Adrenal gland (tissue), 12 donors: ENCODE results near the gene MRAP2. TPM values are rescaled to one million over a fixed set of nuclear protein-coding genes. Genes with fewer than 3 reads are reported as not detected.

ENCODE experiments used
- DNase-seq, 7 donors: peaks; one replicate each; pipeline ENCODE4 v3.0.0-alpha.2; 2019 to 2020
- H3K27ac ChIP-seq, 5 donors: fragments of 200-600 bp; sonication (generic) in 4 of 5; 1 replicate in 3 of 5; 2 replicates in 2 of 5; pipeline versions ENCODE4 v1.5.1 to v1.8.0; 2016 to 2020; ENCODE audit warnings: mild to moderate bottlenecking in 1 of 5
- H3K27me3 ChIP-seq: fragments of 200-600 bp; 2 replicates; pipeline ENCODE4 v1.8.0; 2021
- H3K36me3 ChIP-seq, 2 donors: fragments of 200-600 bp; replicated peaks in 1 of 2; 1 replicate in 1 of 2; 2 replicates in 1 of 2; pipeline versions ENCODE4 v1.5.1 to v1.8.0; 2018 to 2022
- H3K4me1 ChIP-seq, 2 donors: fragments of 200-600 bp; replicated peaks in 1 of 2; 1 replicate in 1 of 2; 2 replicates in 1 of 2; pipeline versions ENCODE4 v1.5.1 to v1.8.0; 2018 to 2021
- H3K4me3 ChIP-seq, 4 donors: fragments of 200-600 bp; sonication (generic) in 3 of 4; one replicate each; pipeline ENCODE4 v1.5.1; 2016 to 2018
- H3K9me3 ChIP-seq, 3 donors: fragments of 200-600 bp; sonication (generic) in 1 of 3; replicated peaks in 1 of 3; 1 replicate in 2 of 3; 2 replicates in 1 of 3; pipeline versions ENCODE4 v1.5.1 to v1.8.0; 2016 to 2021
- POLR2A ChIP-seq, 2 donors: fragments of 450-650 bp; IDR thresholded peaks; one replicate each; pipeline ENCODE4 v1.6.1; 2017; ENCODE audit warnings: antibody characterized with exemption in 2 of 2, mild to moderate bottlenecking in 2 of 2, moderate library complexity in 1 of 2
- WGBS, 4 donors: extraction: QIAGEN DNeasy Blood & Tissue Kit in 2 of 4; methylation state at CpG; one replicate each; pipeline versions ENCODE4 v1.1.5 to v1.1.7; 2013 to 2017; 5-methylcytosine and 5-hydroxymethylcytosine counted together
- intact Hi-C, 2 donors: fragments of 100-400 bp; cut with DNase I; formaldehyde crosslinking; loops; one replicate each; pipeline versions ENCODE4 v1.14.1 to v1.15.0; 2022 to 2023
- polyA plus RNA-seq, 3 donors: library from polyadenylated mRNA; stranded (reverse); fragments of 200-250 nt in 2 of 3; fragments of 350-450 nt in 1 of 3; fragmentation: Illumina TruSeq in 1 of 3; extraction: RNeasy Lipid Tissue Mini Kit (QIAGEN cat#74804) in 1 of 3; gene quantifications; one replicate each; pipeline ENCODE4 v1.2.3, GENCODE V29; 2013 to 2014
- total RNA-seq, 9 donors: library from RNA; depleted of rRNA in 4 of 9; stranded (reverse); fragments of >200 nt in 4 of 9; fragments of 120-200 nt in 1 of 9; fragmentation: NEBNext Ultra II Directional in 1 of 9; extraction: Animal tissue kit (Norgen Biotek cat#: 25700) in 1 of 9; gene quantifications; one replicate each; pipeline versions ENCODE4 v1.1.0 to v1.2.4, GENCODE V29; 2013 to 2023
- TF ChIP-seq, protein P1 (sequence below), 6 experiments: fragments of 450-650 bp in 4 of 6; fragments of 200-600 bp in 2 of 6; sonication (generic) in 1 of 6; IDR thresholded peaks; 1 replicate in 5 of 6; 2 replicates in 1 of 6; pipeline versions ENCODE4 v1.5.1 to v1.8.0; 2016 to 2021; ENCODE audit warnings: antibody characterized with exemption in 6 of 6, mild to moderate bottlenecking in 2 of 6, moderate library complexity in 1 of 6
- donor health status: healthy with polysubstance abuse.
- donor health status: Bipolar disorder and iron deficiency.
- donor health status: DM: yes; HTN: yes; CAD: no.
- donor health status: DM: no; HTN: no; CAD: no.
- donor health status: DM: no; HTN: no; CAD: no.
- donor health status: DM: yes; HTN: yes; CAD: no.

The MRAP2 gene
- total and polyA plus RNA-seq, 12 donors, result 0.36 to 9.5 (median 3.1) TPM

GRCh38 chr6:84089081-84089480 is 55.5 kb downstream of the MRAP2 start:
- H3K27ac ChIP-seq, result no peak overlapping the region
- 60 to 71% (median 64%) methylated on average over 4 of the region's 4 CpGs for WGBS, 4 donors

GRCh38 chr6:84089552-84089951 is 56.0 kb downstream of the MRAP2 start:
- WGBS, 4 donors, result 46 to 70% (median 56%) methylated on average over 3 of the region's 3 CpGs
- Histone ChIP-seq H3K4me3 (no peak overlapping the region), H3K27me3 (no peaks in the 10 kb centered on the region), H3K4me1 (no peaks in the 10 kb centered on the region), H3K9me3 (no peaks in the 10 kb centered on the region), H3K36me3 (no peaks in the 10 kb centered on the region), H3K27ac (no peak overlapping the region)
- no peak for TF ChIP-seq POLR2A (IDR thresholded peaks at IDR 0.05)
- TF ChIP-seq, protein P1, sequence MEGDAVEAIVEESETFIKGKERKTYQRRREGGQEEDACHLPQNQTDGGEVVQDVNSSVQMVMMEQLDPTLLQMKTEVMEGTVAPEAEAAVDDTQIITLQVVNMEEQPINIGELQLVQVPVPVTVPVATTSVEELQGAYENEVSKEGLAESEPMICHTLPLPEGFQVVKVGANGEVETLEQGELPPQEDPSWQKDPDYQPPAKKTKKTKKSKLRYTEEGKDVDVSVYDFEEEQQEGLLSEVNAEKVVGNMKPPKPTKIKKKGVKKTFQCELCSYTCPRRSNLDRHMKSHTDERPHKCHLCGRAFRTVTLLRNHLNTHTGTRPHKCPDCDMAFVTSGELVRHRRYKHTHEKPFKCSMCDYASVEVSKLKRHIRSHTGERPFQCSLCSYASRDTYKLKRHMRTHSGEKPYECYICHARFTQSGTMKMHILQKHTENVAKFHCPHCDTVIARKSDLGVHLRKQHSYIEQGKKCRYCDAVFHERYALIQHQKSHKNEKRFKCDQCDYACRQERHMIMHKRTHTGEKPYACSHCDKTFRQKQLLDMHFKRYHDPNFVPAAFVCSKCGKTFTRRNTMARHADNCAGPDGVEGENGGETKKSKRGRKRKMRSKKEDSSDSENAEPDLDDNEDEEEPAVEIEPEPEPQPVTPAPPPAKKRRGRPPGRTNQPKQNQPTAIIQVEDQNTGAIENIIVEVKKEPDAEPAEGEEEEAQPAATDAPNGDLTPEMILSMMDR (IDR thresholded peaks at IDR 0.05), result no peak
- no peak for DNase-seq
- intact Hi-C loops, result no loop called here

More at GRCh38 chr6:84089081-84089480, 55.5 kb downstream of the MRAP2 start:
- no peaks in the 10 kb centered on the region for H3K36me3 ChIP-seq
- intact Hi-C loops, result no loop called here
- H3K4me1 ChIP-seq, result no peaks in the 10 kb centered on the region
- no peaks in the 10 kb centered on the region for H3K27me3 ChIP-seq
- H3K9me3 ChIP-seq, result no peaks in the 10 kb centered on the region
- DNase-seq, result no peak
- TF ChIP-seq, protein P1 (IDR thresholded peaks at IDR 0.05), result no peak
- TF ChIP-seq POLR2A (IDR thresholded peaks at IDR 0.05), result no peak
- H3K4me3 ChIP-seq, result no peak overlapping the region

GRCh38 chr6:84093441-84094435 is 60.2 kb downstream of the MRAP2 start:
- WGBS, 4 donors, result 60 to 76% (median 71%) methylated on average over 4 of the region's 4 CpGs
- no peaks in the 10 kb centered on the region for H3K27me3 ChIP-seq
- no peaks in the 10 kb centered on the region for H3K9me3 ChIP-seq
- no peak for DNase-seq
- no peak for TF ChIP-seq POLR2A (IDR thresholded peaks at IDR 0.05)
- H3K4me3 ChIP-seq, result no peak overlapping the region
- no peaks in the 10 kb centered on the region for H3K4me1 ChIP-seq
- intact Hi-C loops, result no loop called here
- no peaks in the 10 kb centered on the region for H3K36me3 ChIP-seq
- H3K27ac ChIP-seq, result no peak overlapping the region

DNA sequence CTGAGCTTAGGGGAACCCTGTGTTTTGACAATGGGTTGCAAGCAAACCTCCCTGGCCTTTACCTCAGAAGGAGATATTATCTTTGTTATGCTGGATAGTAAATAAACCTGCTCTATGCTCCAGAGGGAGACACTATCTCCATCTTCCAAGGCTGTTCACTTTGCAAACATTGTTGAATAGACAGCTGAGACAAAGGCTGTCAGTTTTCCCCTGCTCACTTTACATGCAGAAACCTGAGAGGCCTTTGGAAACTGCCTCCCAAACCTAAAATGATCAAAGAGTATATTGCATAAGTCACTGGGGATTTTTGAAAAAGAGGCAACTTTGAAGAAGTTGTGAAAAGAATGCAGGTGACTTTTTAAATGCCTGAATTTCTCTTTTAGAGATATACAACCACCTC is 61.6 kb downstream of the MRAP2 start:
- Histone ChIP-seq H3K9me3 (no peaks in the 10 kb centered on the region), H3K4me1 (no peaks in the 10 kb centered on the region), H3K27me3 (no peaks in the 10 kb centered on the region), H3K36me3 (no peaks in the 10 kb centered on the region), H3K27ac (no peak overlapping the region), H3K4me3 (no peak overlapping the region)
- intact Hi-C loops, result no loop called here
- DNase-seq, result no peak
- TF ChIP-seq, protein P1 (IDR thresholded peaks at IDR 0.05), result no peak
- no peak for TF ChIP-seq POLR2A (IDR thresholded peaks at IDR 0.05)
